Endothelial cell of umbilical vein (primary cell): Measurements from ENCODE around the gene ISY1. TPM values are rescaled to one million over a fixed set of nuclear protein-coding genes. Genes with fewer than 3 reads are reported as not detected.

Experiments
- BruUV-seq: library from RNA; stranded (reverse); fragments of 400-500 nt; replicated peaks from 2 replicates; lab custom pipeline; 2021; lab: Mats Ljungman, UMichigan
- CTCF ChIA-PET: fragments of 300-600, 350-600 bp; sonication (Branson Sonifier 250); formaldehyde crosslinking; loops from one replicate; lab custom pipeline; 2021; ENCODE audit warnings: antibody characterized with exemption, inconsistent platforms; lab: Charles Lee
- POLR2A ChIA-PET: fragments of 300-600, 350-600 bp; sonication (Branson Sonifier 250); formaldehyde crosslinking; loops from one replicate; lab custom pipeline; 2021; ENCODE audit warnings: antibody characterized with exemption, inconsistent platforms; lab: Charles Lee
- DNase-seq: peaks from one replicate; pipeline ENCODE4 v3.0.0-alpha.2; 2011; ENCODE audit warnings: low read depth, low spot score
- FAIRE-seq: peaks from 2 replicates; lab custom pipeline; 2011; peaks lifted over from hg19 to GRCh38; lab: Jason Lieb, UNC
- H2AFZ ChIP-seq: 2 replicates; pipeline ENCODE4 v1.6.0; 2012; ENCODE audit warnings: low read depth, low read length, control low read depth, inconsistent platforms
- H3K27ac ChIP-seq: 2 replicates; pipeline ENCODE4 v1.5.1; 2011; ENCODE audit warnings: low read depth, mild to moderate bottlenecking, control low read depth, low read length, moderate library complexity; ENCODE audit not compliant: insufficient read depth
- H3K27me3 ChIP-seq, 2 experiments: 2 replicates each; pipeline versions ENCODE4 v1.6.0 to v1.6.1; 2011; ENCODE audit warnings: low read length in 2 of 2, mixed read lengths in 1 of 2; ENCODE audit not compliant: control insufficient read depth in 2 of 2, insufficient read depth in 2 of 2
- H3K36me3 ChIP-seq, 2 experiments: 2 replicates in 1 of 2; 3 replicates in 1 of 2; pipeline ENCODE4 v1.5.1; 2011; ENCODE audit warnings: low read length in 2 of 2, mild to moderate bottlenecking in 1 of 2, moderate library complexity in 1 of 2; ENCODE audit not compliant: control insufficient read depth in 2 of 2, insufficient read depth in 2 of 2; ENCODE audit errors: extremely low read depth in 1 of 2
- H3K4me1 ChIP-seq: 3 replicates; pipeline ENCODE4 v1.5.1; 2011; ENCODE audit warnings: mild to moderate bottlenecking, low read length; ENCODE audit not compliant: control insufficient read depth, insufficient read depth; ENCODE audit errors: extremely low read depth
- H3K4me2 ChIP-seq: 2 replicates; pipeline ENCODE4 v1.6.1; 2011; ENCODE audit warnings: low read length, control low read depth, mixed read lengths; ENCODE audit not compliant: insufficient read depth
- H3K4me3 ChIP-seq, 3 experiments: fragments of 200-600 bp in 1 of 3; sonication (generic), shearing (Covaris generic) in 1 of 3; replicated peaks in 1 of 3; 2 replicates each; pipeline ENCODE4 v1.5.1; 2011 to 2016; ENCODE audit warnings: control low read depth in 3 of 3, low read length in 3 of 3, mild to moderate bottlenecking in 2 of 3, inconsistent platforms in 1 of 3, low read depth in 1 of 3, moderate library complexity in 1 of 3; ENCODE audit not compliant: insufficient read depth in 1 of 3
- H3K79me2 ChIP-seq: 2 replicates; pipeline ENCODE4 v1.6.0; 2012; ENCODE audit warnings: low read length, inconsistent platforms; ENCODE audit not compliant: control insufficient read depth, insufficient read depth
- H3K9ac ChIP-seq: replicated peaks from 2 replicates; pipeline ENCODE3; 2011; ENCODE audit warnings: low read length, control low read depth; ENCODE audit not compliant: insufficient read depth; ENCODE audit errors: extremely low read depth
- H3K9me1 ChIP-seq: replicated peaks from 3 replicates; pipeline ENCODE4 v1.6.0; 2011; ENCODE audit warnings: mild to moderate bottlenecking, low read length; ENCODE audit not compliant: control insufficient read depth, insufficient read depth; ENCODE audit errors: extremely low read depth
- H3K9me3 ChIP-seq: replicated peaks from 2 replicates; pipeline ENCODE4 v1.5.1; 2012; ENCODE audit warnings: low read length, inconsistent platforms; ENCODE audit not compliant: control insufficient read depth, insufficient read depth
- H4K20me1 ChIP-seq: replicated peaks from 2 replicates; pipeline ENCODE3; 2011; ENCODE audit warnings: mild to moderate bottlenecking, low read length; ENCODE audit not compliant: control insufficient read depth, insufficient read depth; ENCODE audit errors: extremely low read depth
- CTCF ChIP-seq, 2 donors: IDR thresholded peaks; 1 replicate in 1 of 2; 2 replicates in 1 of 2; pipeline ENCODE4 v1.5.1; 2011; ENCODE audit warnings: low read length in 2 of 2, mild to moderate bottlenecking in 2 of 2, moderate library complexity in 2 of 2, control low read depth in 1 of 2, inconsistent platforms in 1 of 2, low read depth in 1 of 2; ENCODE audit not compliant: insufficient read depth in 1 of 2; ENCODE audit errors: extremely low read depth in 1 of 2
- GATA2 ChIP-seq: IDR thresholded peaks from 2 replicates; pipeline ENCODE4 v1.7.0; 2011; ENCODE audit warnings: low read depth, mild to moderate bottlenecking, moderate library complexity, mixed read lengths, low read length; ENCODE audit not compliant: insufficient read length, insufficient read depth
- MYC ChIP-seq: IDR thresholded peaks from one replicate; pipeline ENCODE4 v1.6.1; 2011; ENCODE audit warnings: mild to moderate bottlenecking, low read depth, low read length
- POLR2AphosphoS5 ChIP-seq: IDR thresholded peaks from 2 replicates; pipeline ENCODE4 v1.6.1; 2012; ENCODE audit warnings: low read depth, mild to moderate bottlenecking, control low read depth, low read length, moderate library complexity; ENCODE audit not compliant: insufficient read depth
- dilution Hi-C: fragments of 300-500 bp; cut with MboI; formaldehyde crosslinking; loops from one replicate; pipeline ENCODE4 v1.15.0; 2019; ENCODE audit warnings: low sequenced_read_pairs; ENCODE audit not compliant: extremely low pct_ligation_motif_present
- intact Hi-C: fragments of 100-400 bp; cut with micrococcal nuclease; formaldehyde crosslinking; loops from one replicate; pipeline ENCODE4 v1.10.0; 2022
- polyA plus RNA-seq, 4 experiments: library from polyadenylated mRNA; depleted of rRNA in 3 of 4; stranded (reverse) in 3 of 4; unstranded in 1 of 4; fragments of >200 nt; gene quantifications; 2 replicates each; pipeline versions ENCODE4 v1.2.1 to v1.2.3, GENCODE V29; 2011 to 2012; ENCODE audit warnings: missing spikeins in 1 of 4
- total RNA-seq: library from RNA; stranded (reverse); gene quantifications from 2 replicates; pipeline ENCODE4 v1.2.3, GENCODE V29; 2021

ISY1 gene
- total and polyA plus RNA-seq, 2 donors (not counting 3 experiments of a cell fraction or from before 2014, with no cell fraction given) = 50.7 to 59.4 TPM

DNA sequence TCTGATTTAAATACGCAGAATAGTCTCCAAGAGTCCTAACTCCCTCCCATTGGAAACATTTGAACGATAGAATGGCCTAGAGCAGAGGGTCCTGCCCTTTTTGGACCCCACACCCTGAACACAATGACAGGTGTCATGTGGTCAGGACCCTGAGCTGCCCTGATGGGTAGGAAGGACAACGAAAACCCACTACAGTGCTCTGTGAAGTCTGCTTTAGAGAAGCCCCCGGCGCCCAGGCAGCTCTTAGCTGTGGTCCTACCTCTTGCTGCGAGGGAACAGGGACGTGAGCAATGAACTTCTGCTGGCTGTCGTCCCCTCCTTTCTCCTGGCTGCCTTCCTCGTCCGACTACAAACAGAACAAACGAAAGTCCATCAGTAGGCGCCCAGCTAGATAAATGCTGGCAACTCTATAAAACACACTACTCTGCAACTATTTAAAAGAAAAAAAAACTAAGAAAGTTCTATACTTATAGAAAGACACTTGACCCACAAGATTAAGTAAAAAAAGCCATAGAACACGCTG is 30.5 kb downstream of the ISY1 start:
- peaks cover 21 to 47% of the 10 kb centered on the region in 2 experiments for H3K36me3 ChIP-seq
- POLR2A ChIA-PET = interaction anchor here (1.1 kb wide), 1 partner anchor 9 kb away, joined by 3 read pairs; the partner anchor contains the start of gene RAB43

More for the DNA sequence above, 30.5 kb downstream of the ISY1 start:
- Histone ChIP-seq H3K4me1 (no peaks in the 10 kb centered on the region), H3K9me3 (no peaks in the 10 kb centered on the region), H3K9me1 (no peaks in the 10 kb centered on the region), H3K27me3 (no peaks in the 10 kb centered on the region), H3K79me2 (no peaks in the 10 kb centered on the region), H3K27ac (no peak overlapping the region), H2AFZ (no peak overlapping the region), H3K4me2 (no peak overlapping the region), H3K4me3 (no peak overlapping the region), H3K9ac (no peak overlapping the region), H4K20me1 (no peaks in the 10 kb centered on the region)
- CTCF ChIA-PET = interaction anchor here (0.7 to 1.5 kb wide), 2 partner anchors 8 to 79 kb away, joined by 3 to 4 read pairs; partner anchors contain the start of gene RAB43
- DNase-seq = no peak
- no TSS peak for BruUV-seq
- FAIRE-seq = no peak
- intact Hi-C loops (no loop called here), dilution Hi-C loops (no loop called here)
- TF ChIP-seq CTCF (IDR thresholded peaks at IDR 0.05; ENCODE audit: extremely low read depth in 1 of 2, insufficient read depth in 1 of 2, low read depth in 1 of 2, low read length in 2 of 2) (no peak), POLR2AphosphoS5 (no peak), MYC (no peak), GATA2 (no peak)
